Measurements from ENCODE around the gene SCD.

DNA sequence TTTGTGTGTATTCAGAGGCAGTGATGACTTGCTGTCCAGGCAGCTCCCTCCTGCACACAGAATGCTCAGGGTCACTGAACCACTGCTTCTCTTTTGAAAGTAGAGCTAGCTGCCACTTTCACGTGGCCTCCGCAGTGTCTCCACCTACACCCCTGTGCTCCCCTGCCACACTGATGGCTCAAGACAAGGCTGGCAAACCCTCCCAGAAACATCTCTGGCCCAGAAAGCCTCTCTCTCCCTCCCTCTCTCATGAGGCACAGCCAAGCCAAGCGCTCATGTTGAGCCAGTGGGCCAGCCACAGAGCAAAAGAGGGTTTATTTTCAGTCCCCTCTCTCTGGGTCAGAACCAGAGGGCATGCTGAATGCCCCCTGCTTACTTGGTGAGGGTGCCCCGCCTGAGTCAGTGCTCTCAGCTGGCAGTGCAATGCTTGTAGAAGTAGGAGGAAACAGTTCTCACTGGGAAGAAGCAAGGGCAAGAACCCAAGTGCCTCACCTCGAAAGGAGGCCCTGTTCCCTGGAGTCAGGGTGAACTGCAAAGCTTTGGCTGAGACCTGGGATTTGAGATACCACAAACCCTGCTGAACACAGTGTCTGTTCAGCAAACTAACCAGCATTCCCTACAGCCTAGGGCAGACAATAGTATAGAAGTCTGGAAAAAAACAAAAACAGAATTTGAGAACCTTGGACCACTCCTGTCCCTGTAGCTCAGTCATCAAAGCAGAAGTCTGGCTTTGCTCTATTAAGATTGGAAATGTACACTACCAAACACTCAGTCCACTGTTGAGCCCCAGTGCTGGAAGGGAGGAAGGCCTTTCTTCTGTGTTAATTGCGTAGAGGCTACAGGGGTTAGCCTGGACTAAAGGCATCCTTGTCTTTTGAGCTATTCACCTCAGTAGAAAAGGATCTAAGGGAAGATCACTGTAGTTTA lies 15.8 kb downstream of the SCD start:
- TF ChIP-seq, protein P1, sequence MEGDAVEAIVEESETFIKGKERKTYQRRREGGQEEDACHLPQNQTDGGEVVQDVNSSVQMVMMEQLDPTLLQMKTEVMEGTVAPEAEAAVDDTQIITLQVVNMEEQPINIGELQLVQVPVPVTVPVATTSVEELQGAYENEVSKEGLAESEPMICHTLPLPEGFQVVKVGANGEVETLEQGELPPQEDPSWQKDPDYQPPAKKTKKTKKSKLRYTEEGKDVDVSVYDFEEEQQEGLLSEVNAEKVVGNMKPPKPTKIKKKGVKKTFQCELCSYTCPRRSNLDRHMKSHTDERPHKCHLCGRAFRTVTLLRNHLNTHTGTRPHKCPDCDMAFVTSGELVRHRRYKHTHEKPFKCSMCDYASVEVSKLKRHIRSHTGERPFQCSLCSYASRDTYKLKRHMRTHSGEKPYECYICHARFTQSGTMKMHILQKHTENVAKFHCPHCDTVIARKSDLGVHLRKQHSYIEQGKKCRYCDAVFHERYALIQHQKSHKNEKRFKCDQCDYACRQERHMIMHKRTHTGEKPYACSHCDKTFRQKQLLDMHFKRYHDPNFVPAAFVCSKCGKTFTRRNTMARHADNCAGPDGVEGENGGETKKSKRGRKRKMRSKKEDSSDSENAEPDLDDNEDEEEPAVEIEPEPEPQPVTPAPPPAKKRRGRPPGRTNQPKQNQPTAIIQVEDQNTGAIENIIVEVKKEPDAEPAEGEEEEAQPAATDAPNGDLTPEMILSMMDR (IDR thresholded peaks at IDR 0.05): no peak
- TF ChIP-seq POLR2A (IDR thresholded peaks at IDR 0.05): no peak

All from testis (tissue), 2 donors.